ENCODE data around the gene LMBRD2.

The LMBRD2 gene

DNA sequence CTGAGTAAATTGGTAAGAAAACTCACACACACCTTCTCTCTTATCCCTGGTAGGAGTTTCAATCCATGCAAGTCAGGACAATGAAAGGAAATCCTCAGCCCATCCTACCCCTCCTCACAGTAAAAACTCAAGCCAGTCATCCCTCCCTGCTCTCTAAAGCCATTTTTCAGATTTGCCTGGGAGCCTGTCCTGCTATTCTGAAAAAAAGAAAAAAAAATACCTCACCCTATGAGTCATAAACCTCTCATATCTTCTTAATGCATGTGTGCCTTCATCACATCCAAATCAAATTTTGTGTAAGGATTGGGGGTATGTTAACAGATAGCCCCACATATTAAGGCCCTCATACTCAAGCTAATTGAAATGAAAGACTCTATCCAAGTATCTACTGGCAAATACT, 99.1 kb downstream of the LMBRD2 start:
- no peak for DNase-seq (ENCODE audit: low read depth)
- TF ChIP-seq, protein P1, sequence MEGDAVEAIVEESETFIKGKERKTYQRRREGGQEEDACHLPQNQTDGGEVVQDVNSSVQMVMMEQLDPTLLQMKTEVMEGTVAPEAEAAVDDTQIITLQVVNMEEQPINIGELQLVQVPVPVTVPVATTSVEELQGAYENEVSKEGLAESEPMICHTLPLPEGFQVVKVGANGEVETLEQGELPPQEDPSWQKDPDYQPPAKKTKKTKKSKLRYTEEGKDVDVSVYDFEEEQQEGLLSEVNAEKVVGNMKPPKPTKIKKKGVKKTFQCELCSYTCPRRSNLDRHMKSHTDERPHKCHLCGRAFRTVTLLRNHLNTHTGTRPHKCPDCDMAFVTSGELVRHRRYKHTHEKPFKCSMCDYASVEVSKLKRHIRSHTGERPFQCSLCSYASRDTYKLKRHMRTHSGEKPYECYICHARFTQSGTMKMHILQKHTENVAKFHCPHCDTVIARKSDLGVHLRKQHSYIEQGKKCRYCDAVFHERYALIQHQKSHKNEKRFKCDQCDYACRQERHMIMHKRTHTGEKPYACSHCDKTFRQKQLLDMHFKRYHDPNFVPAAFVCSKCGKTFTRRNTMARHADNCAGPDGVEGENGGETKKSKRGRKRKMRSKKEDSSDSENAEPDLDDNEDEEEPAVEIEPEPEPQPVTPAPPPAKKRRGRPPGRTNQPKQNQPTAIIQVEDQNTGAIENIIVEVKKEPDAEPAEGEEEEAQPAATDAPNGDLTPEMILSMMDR (conservative IDR thresholded peaks at IDR 0.05; ENCODE audit: low read depth, low read length), result no peak

DNA sequence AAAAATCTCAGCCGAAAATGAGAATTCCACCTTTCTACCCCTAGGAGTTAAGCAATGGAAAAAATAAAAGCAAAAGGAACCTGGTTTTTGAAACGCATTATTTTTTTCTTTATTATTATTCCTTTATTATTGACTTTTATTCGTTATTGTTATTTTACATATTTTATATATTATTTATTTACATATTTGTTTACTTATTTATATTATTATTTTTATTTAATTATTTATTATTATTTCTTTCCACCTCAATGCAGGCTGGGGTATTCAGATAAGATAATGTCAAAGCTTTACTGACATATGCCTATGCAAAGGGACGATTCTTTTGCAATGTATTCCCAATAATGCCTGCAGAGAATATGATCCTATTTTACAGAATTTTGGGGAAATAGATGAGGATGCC, 101.7 kb downstream of the LMBRD2 start:
- no peak for DNase-seq (ENCODE audit: low read depth)
- TF ChIP-seq, protein P1 (conservative IDR thresholded peaks at IDR 0.05; ENCODE audit: low read depth, low read length), result no peak
- no peak overlapping the region for H3K4me3 ChIP-seq (ENCODE audit: low read length)

More for the DNA sequence above, 99.1 kb downstream of the LMBRD2 start:
- no peak overlapping the region for H3K4me3 ChIP-seq (ENCODE audit: low read length)

Data from retinal pigment epithelial cell (primary cell).